ENCODE results near the gene LAMTOR5. TPM values are rescaled to one million over a fixed set of nuclear protein-coding genes. Genes with fewer than 3 reads are reported as not detected.
"Not testable (repeated sequence)": the region's sequence is repeated elsewhere in the genome, so short reads cannot be mapped to it uniquely, and the experiment has no call there.

Gene LAMTOR5
- total RNA-seq, 4 donors from 2014 or later = 45.1 to 99.0 (median 65.5) TPM

DNA sequence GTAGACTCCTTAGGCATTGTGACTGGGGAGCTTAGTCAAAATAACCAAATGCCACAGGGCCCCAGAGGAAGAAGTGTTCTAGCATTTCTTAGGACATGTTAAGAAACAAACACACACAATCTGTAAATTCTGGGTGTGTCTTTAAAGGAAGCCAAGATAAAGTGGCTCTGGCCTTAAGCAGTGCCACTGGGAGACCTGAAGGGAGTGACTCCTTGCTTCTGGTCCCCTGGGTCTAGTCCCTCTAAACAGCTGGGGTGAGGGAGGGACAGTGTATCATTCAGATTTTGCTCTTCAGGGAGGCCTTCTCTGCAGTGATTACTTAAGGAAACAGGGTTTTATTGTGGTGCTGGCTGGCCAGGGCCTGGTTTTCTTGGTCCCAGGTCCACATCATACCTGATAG, 34.4 kb upstream of the LAMTOR5 start:
- DNase-seq = no peak
- no peaks in the 10 kb centered on the region for H3K27me3 ChIP-seq
- H3K4me3 ChIP-seq = no peak overlapping the region
- H3K27ac ChIP-seq = no peak overlapping the region
- no peaks in the 10 kb centered on the region for H3K36me3 ChIP-seq
- no peaks in the 10 kb centered on the region for H3K9me3 ChIP-seq
- no peaks in the 10 kb centered on the region for H3K4me1 ChIP-seq
- TF ChIP-seq POLR2A (IDR thresholded peaks at IDR 0.05) (no peak), CTCF (IDR thresholded peaks at IDR 0.05) (no peak)

- no peak for DNase-seq
- no peak for TF ChIP-seq POLR2A (IDR thresholded peaks at IDR 0.05)
- Histone ChIP-seq H3K27ac (no peak overlapping the region), H3K4me3 (no peak overlapping the region), H3K9me3 (no peaks in the 10 kb centered on the region), H3K36me3 (no peaks in the 10 kb centered on the region), H3K27me3 (no peaks in the 10 kb centered on the region), H3K4me1 (no peaks in the 10 kb centered on the region)
Measured at GRCh38 chr1:110440877-110441276, 33.4 kb upstream of the LAMTOR5 start.

- not testable (repeated sequence) for H3K4me1 ChIP-seq, H3K27ac ChIP-seq, H3K27me3 ChIP-seq, DNase-seq, H3K36me3 ChIP-seq, H3K4me3 ChIP-seq, H3K9me3 ChIP-seq
Measured at GRCh38 chr1:110439873-110440272, 32.4 kb upstream of the LAMTOR5 start.

- DNase-seq = no peak
- TF ChIP-seq POLR2A (IDR thresholded peaks at IDR 0.05) (no peak), CTCF (IDR thresholded peaks at IDR 0.05) (no peak)
- H3K27ac ChIP-seq = no peak overlapping the region
- no peaks in the 10 kb centered on the region for H3K36me3 ChIP-seq
- H3K9me3 ChIP-seq = no peaks in the 10 kb centered on the region
- no peaks in the 10 kb centered on the region for H3K27me3 ChIP-seq
- H3K4me3 ChIP-seq = no peak overlapping the region
- no peaks in the 10 kb centered on the region for H3K4me1 ChIP-seq
Measured at GRCh38 chr1:110438893-110439292, 31.4 kb upstream of the LAMTOR5 start.

DNA sequence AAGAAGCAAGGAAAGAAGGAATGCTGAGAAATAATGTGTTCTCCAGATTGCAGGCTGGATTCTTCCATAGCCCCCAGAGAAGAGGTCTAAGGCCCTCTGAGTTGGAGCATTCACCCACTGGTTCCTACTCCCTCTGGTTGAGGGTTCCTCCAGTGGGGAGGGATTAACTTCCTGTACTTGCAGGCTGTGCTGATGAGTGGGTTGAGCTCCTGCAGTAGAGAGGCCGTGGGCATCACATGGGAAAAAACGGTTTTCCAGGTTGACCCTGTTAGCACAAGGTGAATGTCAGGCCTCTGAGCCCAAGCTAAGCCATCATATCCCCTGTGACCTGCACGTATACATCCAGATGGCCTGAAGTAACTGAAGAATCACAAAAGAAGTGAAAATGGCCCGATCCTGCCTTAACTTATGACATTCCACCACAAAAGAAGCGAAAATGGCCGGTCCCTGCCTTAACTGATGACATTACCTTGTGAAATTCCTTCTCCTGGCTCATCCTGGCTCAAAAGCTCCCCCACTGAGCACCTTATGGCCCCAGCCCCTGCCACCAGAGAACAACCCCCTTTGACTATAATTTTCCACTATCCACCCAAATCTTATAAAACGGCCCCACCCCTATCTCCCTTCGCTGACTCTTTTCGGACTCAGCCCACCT, 30.3 kb upstream of the LAMTOR5 start:
- not testable (repeated sequence) for H3K27me3 ChIP-seq, H3K4me3 ChIP-seq, H3K36me3 ChIP-seq, H3K27ac ChIP-seq, H3K9me3 ChIP-seq, DNase-seq, H3K4me1 ChIP-seq

- no peak overlapping the region for H3K27ac ChIP-seq
- TF ChIP-seq CTCF (IDR thresholded peaks at IDR 0.05) = no peak
- TF ChIP-seq POLR2A (IDR thresholded peaks at IDR 0.05) = no peak
- DNase-seq = no peak
- H3K36me3 ChIP-seq = no peaks in the 10 kb centered on the region
- no peaks in the 10 kb centered on the region for H3K4me1 ChIP-seq
- no peaks in the 10 kb centered on the region for H3K9me3 ChIP-seq
- no peak overlapping the region for H3K4me3 ChIP-seq
- H3K27me3 ChIP-seq = no peaks in the 10 kb centered on the region
Measured at GRCh38 chr1:110436635-110437034, 29.1 kb upstream of the LAMTOR5 start.

DNA sequence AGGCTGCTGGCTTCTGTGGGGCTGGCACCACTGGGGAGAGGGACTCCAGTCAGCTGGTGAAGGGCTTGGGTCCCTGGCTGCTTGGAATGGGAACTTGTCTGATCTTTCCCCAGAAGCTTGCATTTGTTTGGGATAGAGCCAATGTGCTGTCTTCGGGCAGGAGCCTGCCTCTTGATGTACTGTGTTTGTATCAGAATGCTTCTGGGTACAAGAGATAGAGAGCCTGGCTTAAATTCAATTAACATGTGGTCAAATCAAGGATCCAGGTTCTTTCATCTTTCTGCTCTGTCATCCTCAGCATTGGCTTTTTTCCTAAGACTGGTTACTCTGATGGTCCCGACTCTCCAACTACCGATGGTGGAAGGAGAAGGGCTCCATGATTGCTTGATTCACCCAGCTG, 27.5 kb upstream of the LAMTOR5 start:
- no peaks in the 10 kb centered on the region for H3K36me3 ChIP-seq
- no peaks in the 10 kb centered on the region for H3K9me3 ChIP-seq
- H3K4me3 ChIP-seq = no peak overlapping the region
- H3K27ac ChIP-seq = no peak overlapping the region
- H3K27me3 ChIP-seq = no peaks in the 10 kb centered on the region
- no peaks in the 10 kb centered on the region for H3K4me1 ChIP-seq
- TF ChIP-seq POLR2A (IDR thresholded peaks at IDR 0.05) (no peak), CTCF (IDR thresholded peaks at IDR 0.05) (no peak)
- no peak for DNase-seq

Data from Peyer's patch (tissue), 4 donors.